T-helper 1 cell treated with Interleukin-12 subunit alpha and Interleukin-12 subunit beta and Interleukin-4 antibody, amounts not matched to agents 30 μg/mL and 1 μg/mL, for 36 hours (primary cell): ENCODE measurements around the gene TIMP2.
A peak's percentile ranks its signal among the peaks of the same experiment; 100 is the strongest.

Source experiments
- H3K27ac Mint-ChIP-seq: one replicate; pipeline ENCODE4 v1.8.0; 2021; ENCODE audit warnings: mild to moderate bottlenecking, mixed read lengths
- H3K27me3 Mint-ChIP-seq: one replicate; pipeline ENCODE4 v1.8.0; 2021; ENCODE audit warnings: low read depth, mixed read lengths
- H3K36me3 Mint-ChIP-seq: one replicate; pipeline ENCODE4 v1.8.0; 2021; ENCODE audit warnings: low read depth, mixed read lengths
- H3K4me1 Mint-ChIP-seq: one replicate; pipeline ENCODE4 v1.8.0; 2021; ENCODE audit warnings: low read depth, mixed read lengths
- H3K4me3 Mint-ChIP-seq: one replicate; pipeline ENCODE4 v1.8.0; 2021; ENCODE audit warnings: mild to moderate bottlenecking, moderate library complexity, mixed read lengths
- H3K9me3 Mint-ChIP-seq: one replicate; pipeline ENCODE4 v1.8.0; 2021; ENCODE audit warnings: mixed read lengths

TIMP2 gene

DNA sequence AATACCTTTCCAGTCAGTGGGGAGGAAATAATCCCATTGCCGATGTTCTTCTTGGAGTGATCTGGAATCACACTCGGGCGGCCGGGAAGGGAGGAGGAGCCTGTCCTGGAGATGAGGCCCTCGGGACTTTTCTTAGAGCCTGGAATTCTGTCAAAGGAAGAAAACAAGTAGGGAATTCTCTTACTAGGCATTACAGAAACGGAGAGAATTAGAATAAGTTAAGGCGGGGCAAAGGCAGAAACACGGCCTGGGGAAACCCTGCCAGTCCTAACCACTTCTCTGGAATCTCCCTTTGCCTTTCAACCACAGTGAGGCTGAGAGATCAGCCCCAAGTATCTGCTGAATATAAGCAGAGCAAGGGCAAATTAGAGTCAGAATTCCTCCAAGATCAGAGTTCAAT lies 112.3 kb downstream of the TIMP2 start:
- Mint-ChIP-seq H3K27me3 (no peaks in the 10 kb centered on the region), H3K4me1 (peaks cover 26% of the 10 kb centered on the region), H3K27ac (peak overlapping the region; percentile 69), H3K4me3 (peak overlapping the region; percentile 37), H3K9me3 (no peaks in the 10 kb centered on the region), H3K36me3 (peaks cover 49% of the 10 kb centered on the region)

DNA sequence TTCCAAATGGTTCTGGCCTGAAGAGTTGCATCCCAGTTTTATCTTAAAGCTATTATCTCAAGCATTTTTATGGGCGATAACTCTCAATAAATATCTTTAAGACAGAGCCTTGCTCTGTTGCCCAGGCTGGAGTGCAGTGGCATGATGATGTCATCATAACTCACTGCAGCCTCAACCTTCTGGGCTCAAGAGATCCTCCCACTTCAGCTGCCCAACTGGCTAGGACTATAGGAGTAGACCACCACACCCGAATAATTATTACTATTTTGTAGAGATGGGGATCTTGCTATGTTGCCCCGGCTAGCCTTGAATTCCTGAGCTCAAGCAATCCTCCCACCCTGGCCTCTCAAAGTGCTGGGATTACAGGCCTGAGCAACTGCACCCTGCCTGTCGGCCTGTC lies 117.0 kb downstream of the TIMP2 start:
- Mint-ChIP-seq H3K27me3 (no peaks in the 10 kb centered on the region), H3K9me3 (no peaks in the 10 kb centered on the region), H3K4me3 (no peak overlapping the region), H3K4me1 (peaks cover 40% of the 10 kb centered on the region), H3K27ac (peak overlapping the region; percentile 55), H3K36me3 (peaks cover 58% of the 10 kb centered on the region)

DNA sequence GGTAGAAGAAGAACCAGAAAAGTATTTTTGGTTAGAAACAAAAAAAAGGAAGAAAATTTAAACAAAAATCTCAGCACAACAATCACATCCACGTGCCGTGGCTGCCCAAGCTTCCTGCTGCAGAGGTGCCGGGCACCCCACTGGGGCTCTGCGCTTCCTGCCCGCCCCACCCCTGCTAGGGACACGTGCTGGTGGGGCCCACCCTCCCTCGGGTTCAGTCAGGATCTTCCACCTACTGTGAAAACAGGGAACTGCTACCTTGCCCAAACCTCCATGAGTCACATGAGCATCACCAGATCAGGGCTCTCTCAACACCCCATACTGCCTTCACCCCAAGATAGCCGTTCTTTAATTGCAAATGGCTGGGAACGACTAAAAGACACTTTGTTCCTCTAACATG lies 118.7 kb downstream of the TIMP2 start:
- Mint-ChIP-seq H3K9me3 (no peaks in the 10 kb centered on the region), H3K27me3 (no peaks in the 10 kb centered on the region), H3K4me3 (peak overlapping the region; percentile 34), H3K36me3 (peaks cover 60% of the 10 kb centered on the region), H3K27ac (peak overlapping the region; percentile 88), H3K4me1 (peaks cover 34% of the 10 kb centered on the region)

DNA sequence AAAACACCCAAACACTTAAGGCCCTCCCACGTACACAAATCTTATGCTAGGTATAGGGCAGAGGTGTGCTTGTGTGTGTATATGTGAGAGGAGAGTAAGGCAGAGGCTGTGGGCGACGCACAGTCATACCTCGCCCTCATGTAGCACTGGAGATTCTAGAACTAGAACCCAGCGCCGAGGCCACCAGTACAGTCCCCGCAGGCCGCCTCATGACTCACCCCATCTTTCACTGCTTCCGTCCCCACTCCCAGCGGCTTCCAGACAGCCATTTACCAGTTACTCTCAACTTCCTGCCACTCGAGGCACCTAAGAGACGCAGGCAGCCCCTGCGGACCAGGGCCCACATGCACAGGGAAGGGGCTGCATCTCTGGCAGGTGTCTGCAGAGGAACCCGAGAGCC lies 119.9 kb downstream of the TIMP2 start:
- Mint-ChIP-seq H3K9me3 (no peaks in the 10 kb centered on the region), H3K27me3 (no peaks in the 10 kb centered on the region), H3K36me3 (peaks cover 55% of the 10 kb centered on the region), H3K4me3 (peak overlapping the region; percentile 50), H3K27ac (peak overlapping the region; percentile 88), H3K4me1 (peaks cover 34% of the 10 kb centered on the region)

DNA sequence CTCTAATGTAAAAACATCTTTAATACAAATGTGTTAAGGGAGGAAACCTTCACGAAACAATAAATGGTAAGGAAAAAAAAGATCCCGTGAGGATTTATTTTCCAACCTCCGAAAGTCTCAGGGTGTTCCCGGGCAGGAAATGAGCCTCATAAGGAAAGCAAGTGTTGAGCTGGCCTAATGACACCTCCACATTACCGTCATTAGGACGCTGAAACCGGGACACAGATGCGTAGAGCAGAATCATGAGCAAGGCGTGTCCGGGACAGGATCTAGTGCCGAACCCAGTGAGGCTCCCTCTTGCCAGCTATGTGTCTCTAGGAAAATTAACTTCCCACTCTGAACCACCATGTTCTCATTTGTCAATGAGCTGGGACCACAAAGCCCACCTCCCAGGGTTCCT lies 120.4 kb downstream of the TIMP2 start:
- no peaks in the 10 kb centered on the region for H3K9me3 Mint-ChIP-seq
- peak overlapping the region; percentile 50 for H3K4me3 Mint-ChIP-seq
- H3K4me1 Mint-ChIP-seq: peaks cover 35% of the 10 kb centered on the region
- no peaks in the 10 kb centered on the region for H3K27me3 Mint-ChIP-seq
- H3K27ac Mint-ChIP-seq: peak overlapping the region; percentile 88
- peaks cover 58% of the 10 kb centered on the region for H3K36me3 Mint-ChIP-seq

DNA sequence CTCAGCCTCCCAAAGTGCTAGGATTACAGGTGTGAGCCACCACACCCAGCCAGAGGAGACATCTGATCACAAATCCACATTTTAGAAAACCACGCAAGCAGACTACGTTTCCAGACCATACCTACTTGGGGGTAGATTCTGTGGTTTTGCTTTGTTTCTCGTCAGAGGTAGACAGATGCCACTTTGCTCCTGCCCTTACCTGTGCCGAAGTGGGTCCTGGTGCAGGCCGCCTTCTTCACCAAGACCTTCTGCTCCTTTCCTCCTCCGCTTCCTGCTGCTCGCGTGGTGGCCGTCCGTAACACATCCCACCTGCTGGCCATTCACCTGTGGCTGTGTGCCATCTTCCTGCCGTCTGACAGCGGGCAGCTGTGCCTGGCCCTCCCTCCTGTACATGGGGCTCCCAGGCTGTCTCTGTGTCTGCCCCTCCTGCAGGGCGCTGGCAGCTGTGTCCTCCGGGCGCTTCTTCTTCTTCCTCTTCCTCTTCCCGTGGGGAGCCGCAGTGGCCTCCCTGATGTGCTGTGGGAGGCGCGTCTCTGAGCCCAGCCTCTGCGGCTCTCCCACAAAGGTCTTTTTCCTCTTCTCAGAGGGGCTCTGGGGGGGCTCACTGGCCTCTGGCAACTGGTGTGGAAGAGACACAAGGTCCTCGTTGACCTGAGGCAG lies 121.9 kb downstream of the TIMP2 start:
- Mint-ChIP-seq H3K4me1 (peaks cover 45% of the 10 kb centered on the region), H3K9me3 (no peaks in the 10 kb centered on the region), H3K27ac (peak overlapping the region; percentile 45), H3K4me3 (peak overlapping the region; percentile 67), H3K36me3 (peaks cover 63% of the 10 kb centered on the region), H3K27me3 (no peaks in the 10 kb centered on the region)
